K562 (cell line): ENCODE measurements around the gene HACD1. TPM values are rescaled to one million over a fixed set of nuclear protein-coding genes. Genes with fewer than 3 reads are reported as not detected.

Experiments used
- ARID1B ChIP-seq: fragments of 450-650 bp; IDR thresholded peaks from 2 replicates; pipeline ENCODE4 v1.6.1; 2016; ENCODE audit warnings: antibody characterized with exemption, mild to moderate bottlenecking, inconsistent platforms
- CTCF ChIP-seq, 3 experiments: IDR thresholded peaks in 2 of 3; conservative IDR thresholded peaks in 1 of 3; 2 replicates each; pipeline ENCODE4 v1.5.1; 2011 to 2012; ENCODE audit warnings: low read length in 3 of 3, mild to moderate bottlenecking in 3 of 3, control low read depth in 2 of 3, improper control_type of control experiment in 1 of 3, inconsistent platforms in 1 of 3, low read depth in 1 of 3, mixed read lengths in 1 of 3, moderate library complexity in 1 of 3; ENCODE audit not compliant: insufficient read depth in 2 of 3
- KLF13 ChIP-seq: fragments of 450-650 bp; IDR thresholded peaks from 2 replicates; pipeline ENCODE4 v1.6.1; 2016; ENCODE audit warnings: missing genetic modification characterization, low read depth, mild to moderate bottlenecking, missing compliant biosample characterization, moderate library complexity, borderline replicate concordance
- NFE2 ChIP-seq: IDR thresholded peaks from 2 replicates; pipeline ENCODE4 v1.6.1; 2014; ENCODE audit warnings: antibody characterized with exemption, low read depth
- POLR3A ChIP-seq: IDR thresholded peaks from 2 replicates; pipeline ENCODE4 v1.6.1; 2011; ENCODE audit warnings: borderline replicate concordance, mild to moderate bottlenecking, moderate library complexity; ENCODE audit not compliant: insufficient read length, insufficient read depth; ENCODE audit errors: extremely low read depth
- SOX6 ChIP-seq: fragments of 450-650 bp; IDR thresholded peaks from 2 replicates; pipeline ENCODE4 v1.6.1; 2014; ENCODE audit warnings: mild to moderate bottlenecking
- TCF7 ChIP-seq: sonication (generic); IDR thresholded peaks from 2 replicates; pipeline ENCODE4 v1.6.1; 2016; ENCODE audit warnings: antibody characterized with exemption, borderline replicate concordance
- YBX1 ChIP-seq: fragments of 450-650 bp; IDR thresholded peaks from 2 replicates; pipeline ENCODE4 v1.7.1; 2016; ENCODE audit warnings: mild to moderate bottlenecking
- ZNF224 ChIP-seq: sonication (generic); formaldehyde crosslinking; IDR thresholded peaks from 2 replicates; pipeline ENCODE4 v1.8.0; 2022; ENCODE audit warnings: mild to moderate bottlenecking, missing genetic modification reagents
- polyA plus RNA-seq, 8 experiments: library from polyadenylated mRNA; depleted of rRNA in 4 of 8; stranded (reverse) in 5 of 8; unstranded in 3 of 8; fragments of >200 nt; fragmentation: Nextera tagmentation in 2 of 8; fragmentation: Illumina TruSeq in 1 of 8; extraction: Ambion mirVana in 2 of 8; extraction: Trizol in 1 of 8; gene quantifications; 2 replicates each; pipeline versions ENCODE4 v1.2.1 to v1.2.3, GENCODE V29; 2011 to 2014; ENCODE audit warnings: inconsistent platforms in 1 of 8, missing spikeins in 1 of 8
- total RNA-seq, 7 experiments: library from RNA; depleted of rRNA in 6 of 7; stranded (reverse); fragments of >200 nt in 6 of 7; fragmentation: Illumina TruSeq in 2 of 7; extraction: Trizol in 2 of 7; gene quantifications; 2 replicates each; pipeline versions ENCODE4 v1.2.1 to v1.2.3, GENCODE V29; 2011 to 2021; ENCODE audit warnings: low replicate concordance in 1 of 7
- TF ChIP-seq, protein P1 (sequence below): fragments of 450-650 bp; formaldehyde crosslinking; IDR thresholded peaks from 2 replicates; pipeline ENCODE4 v1.4.0; 2022; ENCODE audit warnings: missing genetic modification characterization
- TF ChIP-seq, protein P2 (sequence below): fragments of 450-650 bp; IDR thresholded peaks from 2 replicates; pipeline ENCODE4 v1.6.1; 2016; ENCODE audit warnings: low read depth
- TF ChIP-seq, protein P3 (sequence below), 2 experiments: fragments of 450-650 bp; conservative IDR thresholded peaks; 2 replicates each; pipeline ENCODE4 v1.6.1; 2017; ENCODE audit warnings: mild to moderate bottlenecking in 2 of 2, moderate library complexity in 2 of 2

HACD1 gene
- total and polyA plus RNA-seq, 9 of the 15 experiments (the other 6 are each of a cell fraction or from before 2014, with no cell fraction given): 0.99 to 4.5 (median 2.4) TPM

- no peak for TF ChIP-seq ZNF224 (CRISPR knock-in tag)
- TF ChIP-seq YBX1: no peak
- no peak for TF ChIP-seq KLF13
- TF ChIP-seq, protein P1, sequence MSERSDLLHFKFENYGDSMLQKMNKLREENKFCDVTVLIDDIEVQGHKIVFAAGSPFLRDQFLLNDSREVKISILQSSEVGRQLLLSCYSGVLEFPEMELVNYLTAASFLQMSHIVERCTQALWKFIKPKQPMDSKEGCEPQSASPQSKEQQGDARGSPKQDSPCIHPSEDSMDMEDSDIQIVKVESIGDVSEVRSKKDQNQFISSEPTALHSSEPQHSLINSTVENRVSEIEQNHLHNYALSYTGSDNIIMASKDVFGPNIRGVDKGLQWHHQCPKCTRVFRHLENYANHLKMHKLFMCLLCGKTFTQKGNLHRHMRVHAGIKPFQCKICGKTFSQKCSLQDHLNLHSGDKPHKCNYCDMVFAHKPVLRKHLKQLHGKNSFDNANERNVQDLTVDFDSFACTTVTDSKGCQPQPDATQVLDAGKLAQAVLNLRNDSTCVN (CRISPR knock-in tag): no peak
- TF ChIP-seq ARID1B: peak; percentile 37; the same call in 1 of the 2 replicates
- TF ChIP-seq CTCF (IDR thresholded peaks at IDR 0.05 in 2 of 3, conservative IDR thresholded peaks at IDR 0.05 in 1 of 3; ENCODE audit: insufficient read depth in 2 of 3, low read depth in 1 of 3, low read length in 3 of 3): no peak
- TF ChIP-seq POLR3A: no peak
- TF ChIP-seq NFE2: peak; percentile 71
- TF ChIP-seq SOX6: 0 out of 2 replicates have a peak, but pooled peaks have one; percentile 23
- TF ChIP-seq, protein P2, sequence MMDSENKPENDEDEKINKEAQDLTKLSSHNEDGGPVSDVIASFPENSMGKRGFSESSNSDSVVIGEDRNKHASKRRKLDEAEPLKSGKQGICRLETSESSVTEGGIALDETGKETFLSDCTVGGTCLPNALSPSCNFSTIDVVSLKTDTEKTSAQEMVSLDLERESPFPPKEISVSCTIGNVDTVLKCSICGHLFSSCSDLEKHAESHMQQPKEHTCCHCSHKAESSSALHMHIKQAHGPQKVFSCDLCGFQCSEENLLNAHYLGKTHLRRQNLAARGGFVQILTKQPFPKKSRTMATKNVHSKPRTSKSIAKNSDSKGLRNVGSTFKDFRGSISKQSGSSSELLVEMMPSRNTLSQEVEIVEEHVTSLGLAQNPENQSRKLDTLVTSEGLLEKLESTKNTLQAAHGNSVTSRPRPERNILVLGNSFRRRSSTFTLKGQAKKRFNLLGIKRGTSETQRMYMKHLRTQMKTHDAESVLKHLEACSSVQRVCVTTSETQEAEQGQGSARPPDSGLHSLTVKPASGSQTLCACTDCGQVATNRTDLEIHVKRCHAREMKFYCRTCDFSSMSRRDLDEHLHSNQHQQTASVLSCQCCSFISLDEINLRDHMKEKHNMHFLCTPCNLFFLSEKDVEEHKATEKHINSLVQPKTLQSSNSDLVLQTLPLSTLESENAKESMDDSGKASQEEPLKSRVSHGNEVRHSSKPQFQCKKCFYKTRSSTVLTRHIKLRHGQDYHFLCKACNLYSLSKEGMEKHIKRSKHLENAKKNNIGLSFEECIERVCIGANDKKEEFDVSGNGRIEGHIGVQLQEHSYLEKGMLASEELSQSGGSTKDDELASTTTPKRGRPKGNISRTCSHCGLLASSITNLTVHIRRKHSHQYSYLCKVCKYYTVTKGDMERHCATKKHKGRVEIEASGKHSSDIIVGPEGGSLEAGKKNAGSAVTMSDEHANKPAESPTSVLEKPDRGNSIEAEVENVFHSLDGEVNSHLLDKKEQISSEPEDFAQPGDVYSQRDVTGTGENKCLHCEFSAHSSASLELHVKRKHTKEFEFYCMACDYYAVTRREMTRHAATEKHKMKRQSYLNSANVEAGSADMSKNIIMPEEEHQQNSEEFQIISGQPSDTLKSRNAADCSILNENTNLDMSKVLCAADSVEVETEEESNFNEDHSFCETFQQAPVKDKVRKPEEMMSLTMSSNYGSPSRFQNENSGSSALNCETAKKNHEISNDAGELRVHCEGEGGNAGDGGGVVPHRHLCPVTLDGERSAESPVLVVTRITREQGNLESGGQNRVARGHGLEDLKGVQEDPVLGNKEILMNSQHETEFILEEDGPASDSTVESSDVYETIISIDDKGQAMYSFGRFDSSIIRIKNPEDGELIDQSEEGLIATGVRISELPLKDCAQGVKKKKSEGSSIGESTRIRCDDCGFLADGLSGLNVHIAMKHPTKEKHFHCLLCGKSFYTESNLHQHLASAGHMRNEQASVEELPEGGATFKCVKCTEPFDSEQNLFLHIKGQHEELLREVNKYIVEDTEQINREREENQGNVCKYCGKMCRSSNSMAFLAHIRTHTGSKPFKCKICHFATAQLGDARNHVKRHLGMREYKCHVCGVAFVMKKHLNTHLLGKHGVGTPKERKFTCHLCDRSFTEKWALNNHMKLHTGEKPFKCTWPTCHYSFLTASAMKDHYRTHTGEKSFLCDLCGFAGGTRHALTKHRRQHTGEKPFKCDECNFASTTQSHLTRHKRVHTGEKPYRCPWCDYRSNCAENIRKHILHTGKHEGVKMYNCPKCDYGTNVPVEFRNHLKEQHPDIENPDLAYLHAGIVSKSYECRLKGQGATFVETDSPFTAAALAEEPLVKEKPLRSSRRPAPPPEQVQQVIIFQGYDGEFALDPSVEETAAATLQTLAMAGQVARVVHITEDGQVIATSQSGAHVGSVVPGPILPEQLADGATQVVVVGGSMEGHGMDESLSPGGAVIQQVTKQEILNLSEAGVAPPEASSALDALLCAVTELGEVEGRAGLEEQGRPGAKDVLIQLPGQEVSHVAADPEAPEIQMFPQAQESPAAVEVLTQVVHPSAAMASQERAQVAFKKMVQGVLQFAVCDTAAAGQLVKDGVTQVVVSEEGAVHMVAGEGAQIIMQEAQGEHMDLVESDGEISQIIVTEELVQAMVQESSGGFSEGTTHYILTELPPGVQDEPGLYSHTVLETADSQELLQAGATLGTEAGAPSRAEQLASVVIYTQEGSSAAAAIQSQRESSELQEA: no peak
- TF ChIP-seq, protein P3, sequence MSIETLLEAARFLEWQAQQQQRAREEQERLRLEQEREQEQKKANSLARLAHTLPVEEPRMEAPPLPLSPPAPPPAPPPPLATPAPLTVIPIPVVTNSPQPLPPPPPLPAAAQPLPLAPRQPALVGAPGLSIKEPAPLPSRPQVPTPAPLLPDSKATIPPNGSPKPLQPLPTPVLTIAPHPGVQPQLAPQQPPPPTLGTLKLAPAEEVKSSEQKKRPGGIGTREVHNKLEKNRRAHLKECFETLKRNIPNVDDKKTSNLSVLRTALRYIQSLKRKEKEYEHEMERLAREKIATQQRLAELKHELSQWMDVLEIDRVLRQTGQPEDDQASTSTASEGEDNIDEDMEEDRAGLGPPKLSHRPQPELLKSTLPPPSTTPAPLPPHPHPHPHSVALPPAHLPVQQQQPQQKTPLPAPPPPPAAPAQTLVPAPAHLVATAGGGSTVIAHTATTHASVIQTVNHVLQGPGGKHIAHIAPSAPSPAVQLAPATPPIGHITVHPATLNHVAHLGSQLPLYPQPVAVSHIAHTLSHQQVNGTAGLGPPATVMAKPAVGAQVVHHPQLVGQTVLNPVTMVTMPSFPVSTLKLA (conservative IDR thresholded peaks at IDR 0.05): 0 out of 4 replicates have a peak, but pooled peaks of 1 of the 2 experiments have one; percentile 19
- no peak for TF ChIP-seq TCF7
- TF ChIP-seq, all 486 proteins: peak for 16
Observed at GRCh38 chr10:17645621-17646345, 28.6 kb upstream of the HACD1 start (continued).
